ENCODE results near the gene DNASE1L3.

DNA sequence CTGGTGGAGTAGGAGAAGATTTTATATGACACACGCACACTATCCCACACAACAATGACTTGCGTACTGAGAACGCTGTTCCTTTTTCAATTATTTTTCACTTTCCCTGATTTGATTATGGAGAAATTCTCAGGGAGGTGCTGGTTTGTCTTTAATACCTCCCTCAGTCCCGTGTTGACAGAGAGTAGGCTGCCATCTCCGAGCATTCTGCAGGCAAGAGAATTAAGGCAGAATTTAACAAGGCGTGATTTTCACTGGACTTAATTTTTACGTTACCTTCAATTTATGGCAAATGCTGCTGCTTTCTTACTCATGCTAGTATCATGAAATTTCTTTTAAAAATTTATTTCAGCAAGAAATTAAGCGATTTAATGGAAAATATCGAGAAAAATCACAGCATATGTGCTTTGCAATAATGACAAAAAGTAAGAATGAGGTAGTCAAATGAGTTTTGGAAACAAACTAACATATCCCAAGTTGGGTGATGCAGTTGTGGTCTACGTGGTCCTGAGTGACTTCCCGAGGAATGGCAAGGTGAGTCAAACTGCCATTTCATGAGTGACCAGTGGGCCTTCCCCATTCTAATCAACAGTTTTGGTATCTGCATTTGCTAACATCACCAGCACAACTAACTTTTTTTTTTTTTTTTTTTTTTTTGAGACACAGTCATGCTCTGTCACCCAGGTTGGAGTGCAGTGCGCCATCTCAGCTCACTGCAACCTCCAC, 16.9 kb downstream of the DNASE1L3 start:
- no peak for TF ChIP-seq POLR2A (IDR thresholded peaks at IDR 0.05)
- TF ChIP-seq POLR2AphosphoS5 (IDR thresholded peaks at IDR 0.05), result no peak
- TF ChIP-seq, protein P1, sequence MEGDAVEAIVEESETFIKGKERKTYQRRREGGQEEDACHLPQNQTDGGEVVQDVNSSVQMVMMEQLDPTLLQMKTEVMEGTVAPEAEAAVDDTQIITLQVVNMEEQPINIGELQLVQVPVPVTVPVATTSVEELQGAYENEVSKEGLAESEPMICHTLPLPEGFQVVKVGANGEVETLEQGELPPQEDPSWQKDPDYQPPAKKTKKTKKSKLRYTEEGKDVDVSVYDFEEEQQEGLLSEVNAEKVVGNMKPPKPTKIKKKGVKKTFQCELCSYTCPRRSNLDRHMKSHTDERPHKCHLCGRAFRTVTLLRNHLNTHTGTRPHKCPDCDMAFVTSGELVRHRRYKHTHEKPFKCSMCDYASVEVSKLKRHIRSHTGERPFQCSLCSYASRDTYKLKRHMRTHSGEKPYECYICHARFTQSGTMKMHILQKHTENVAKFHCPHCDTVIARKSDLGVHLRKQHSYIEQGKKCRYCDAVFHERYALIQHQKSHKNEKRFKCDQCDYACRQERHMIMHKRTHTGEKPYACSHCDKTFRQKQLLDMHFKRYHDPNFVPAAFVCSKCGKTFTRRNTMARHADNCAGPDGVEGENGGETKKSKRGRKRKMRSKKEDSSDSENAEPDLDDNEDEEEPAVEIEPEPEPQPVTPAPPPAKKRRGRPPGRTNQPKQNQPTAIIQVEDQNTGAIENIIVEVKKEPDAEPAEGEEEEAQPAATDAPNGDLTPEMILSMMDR (IDR thresholded peaks at IDR 0.05), result no peak

All from gastroesophageal sphincter (tissue), 3 donors.